ENCODE measurements around the gene TMPRSS9. TPM values are rescaled to one million over a fixed set of nuclear protein-coding genes. Genes with fewer than 3 reads are reported as not detected.

Gene TMPRSS9
- polyA plus RNA-seq, 1 donor (not counting 4 experiments of a cell fraction or from before 2014, with no cell fraction given), result not detected

- Histone ChIP-seq H3K9ac (ENCODE audit: control insufficient read depth, extremely low read depth, insufficient read depth, low read length) (no peak overlapping the region), H3K9me3 (ENCODE audit: control insufficient read depth, low read depth, low read length) (no peaks in the 10 kb centered on the region), H3K27me3 (ENCODE audit: control insufficient read depth, extremely low read depth, insufficient read depth, low read length) (no peaks in the 10 kb centered on the region), H3K79me2 (ENCODE audit: control insufficient read depth, insufficient read depth, low read length) (peaks cover 9% of the 10 kb centered on the region), H3K9me1 (ENCODE audit: control insufficient read depth, extremely low read depth, insufficient read depth, low read length) (peaks cover 3% of the 10 kb centered on the region), H3K4me2 (ENCODE audit: control insufficient read depth, extremely low read depth, insufficient read depth, low read depth, low read length) (no peak overlapping the region), H3K36me3 (ENCODE audit: control insufficient read depth in 2 of 2, extremely low read depth in 1 of 2, insufficient read depth in 2 of 2, low read length in 2 of 2) (peaks cover 3 to 4% of the 10 kb centered on the region in 2 experiments), H4K20me1 (ENCODE audit: control insufficient read depth, extremely low read depth, insufficient read depth, low read length) (peaks cover 4% of the 10 kb centered on the region), H3K27ac (ENCODE audit: control insufficient read depth, insufficient read depth, low read length) (no peak overlapping the region), H3K4me3 (ENCODE audit: control insufficient read depth in 2 of 3, extremely low read depth in 1 of 3, insufficient read depth in 2 of 3, low read depth in 1 of 3, low read length in 3 of 3) (no peak overlapping the region), H2AFZ (ENCODE audit: control insufficient read depth, low read length) (no peak overlapping the region), H3K4me1 (ENCODE audit: control insufficient read depth, extremely low read depth, insufficient read depth, low read length) (no peaks in the 10 kb centered on the region)
- dilution Hi-C loops (cut with MboI; ENCODE audit: extremely low pct_ligation_motif_present, low sequenced_read_pairs), result no loop called here
- no peak for DNase-seq (ENCODE audit: low read depth, low spot score)
- no peak for FAIRE-seq
- no peak for TF ChIP-seq EZH2 (IDR thresholded peaks at IDR 0.05; ENCODE audit: low read length)
- TF ChIP-seq, protein P1, sequence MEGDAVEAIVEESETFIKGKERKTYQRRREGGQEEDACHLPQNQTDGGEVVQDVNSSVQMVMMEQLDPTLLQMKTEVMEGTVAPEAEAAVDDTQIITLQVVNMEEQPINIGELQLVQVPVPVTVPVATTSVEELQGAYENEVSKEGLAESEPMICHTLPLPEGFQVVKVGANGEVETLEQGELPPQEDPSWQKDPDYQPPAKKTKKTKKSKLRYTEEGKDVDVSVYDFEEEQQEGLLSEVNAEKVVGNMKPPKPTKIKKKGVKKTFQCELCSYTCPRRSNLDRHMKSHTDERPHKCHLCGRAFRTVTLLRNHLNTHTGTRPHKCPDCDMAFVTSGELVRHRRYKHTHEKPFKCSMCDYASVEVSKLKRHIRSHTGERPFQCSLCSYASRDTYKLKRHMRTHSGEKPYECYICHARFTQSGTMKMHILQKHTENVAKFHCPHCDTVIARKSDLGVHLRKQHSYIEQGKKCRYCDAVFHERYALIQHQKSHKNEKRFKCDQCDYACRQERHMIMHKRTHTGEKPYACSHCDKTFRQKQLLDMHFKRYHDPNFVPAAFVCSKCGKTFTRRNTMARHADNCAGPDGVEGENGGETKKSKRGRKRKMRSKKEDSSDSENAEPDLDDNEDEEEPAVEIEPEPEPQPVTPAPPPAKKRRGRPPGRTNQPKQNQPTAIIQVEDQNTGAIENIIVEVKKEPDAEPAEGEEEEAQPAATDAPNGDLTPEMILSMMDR (optimal IDR thresholded peaks at IDR 0.05 in 1 of 3, IDR thresholded peaks at IDR 0.05 in 1 of 3, conservative IDR thresholded peaks at IDR 0.05 in 1 of 3; ENCODE audit: extremely low read depth in 1 of 3, insufficient read depth in 2 of 3, low read length in 3 of 3), result no peak
Measured at GRCh38 chr19:2340496-2341243, 19.4 kb upstream of the TMPRSS9 start.

GRCh38 chr19:2341244-2341751, 18.8 kb upstream of the TMPRSS9 start:
- no peaks in the 10 kb centered on the region for H4K20me1 ChIP-seq (ENCODE audit: control insufficient read depth, extremely low read depth, insufficient read depth, low read length)
- H3K4me3 ChIP-seq (ENCODE audit: control insufficient read depth in 2 of 3, extremely low read depth in 1 of 3, insufficient read depth in 2 of 3, low read depth in 1 of 3, low read length in 3 of 3), result no peak overlapping the region
- H3K4me2 ChIP-seq (ENCODE audit: control insufficient read depth, extremely low read depth, insufficient read depth, low read depth, low read length), result no peak overlapping the region
- H3K79me2 ChIP-seq (ENCODE audit: control insufficient read depth, insufficient read depth, low read length), result peaks cover 3% of the 10 kb centered on the region
- no peaks in the 10 kb centered on the region for H3K27me3 ChIP-seq (ENCODE audit: control insufficient read depth, extremely low read depth, insufficient read depth, low read length)
- no peak overlapping the region for H3K27ac ChIP-seq (ENCODE audit: control insufficient read depth, insufficient read depth, low read length)
- DNase-seq (ENCODE audit: low read depth, low spot score) (no peak), FAIRE-seq (no peak)
- no peaks in the 10 kb centered on the region for H3K4me1 ChIP-seq (ENCODE audit: control insufficient read depth, extremely low read depth, insufficient read depth, low read length)
- no peaks in the 10 kb centered on the region for H3K9me1 ChIP-seq (ENCODE audit: control insufficient read depth, extremely low read depth, insufficient read depth, low read length)
- no peaks in the 10 kb centered on the region for H3K9me3 ChIP-seq (ENCODE audit: control insufficient read depth, low read depth, low read length)
- H3K36me3 ChIP-seq (ENCODE audit: control insufficient read depth in 2 of 2, extremely low read depth in 1 of 2, insufficient read depth in 2 of 2, low read length in 2 of 2), result peaks cover 0 to 4% of the 10 kb centered on the region in 2 experiments
- no peak overlapping the region for H2AFZ ChIP-seq (ENCODE audit: control insufficient read depth, low read length)
- no peak for TF ChIP-seq EZH2 (IDR thresholded peaks at IDR 0.05; ENCODE audit: low read length)
- TF ChIP-seq, protein P1 (optimal IDR thresholded peaks at IDR 0.05 in 1 of 3, IDR thresholded peaks at IDR 0.05 in 1 of 3, conservative IDR thresholded peaks at IDR 0.05 in 1 of 3; ENCODE audit: extremely low read depth in 1 of 3, insufficient read depth in 2 of 3, low read length in 3 of 3), result no peak
- dilution Hi-C loops (cut with MboI; ENCODE audit: extremely low pct_ligation_motif_present, low sequenced_read_pairs), result no loop called here
- no peak overlapping the region for H3K9ac ChIP-seq (ENCODE audit: control insufficient read depth, extremely low read depth, insufficient read depth, low read length)
